RWPE1 (cell line): ENCODE data around the gene EIF2S1.

ENCODE experiments used
- CTCF ChIA-PET: fragments of 350-600 bp; sonication (Branson Sonifier 250); formaldehyde crosslinking; extraction: SDS; loops from one replicate; lab custom pipeline; 2021; lab: Yijun Ruan, JAX
- POLR2A ChIA-PET: fragments of 400-600 bp; formaldehyde crosslinking; extraction: SDS; loops from one replicate; lab custom pipeline; 2020; ENCODE audit warnings: antibody characterized with exemption; ENCODE audit not compliant: low non-redundant PET; lab: Yijun Ruan, JAX
- DNase-seq: peaks from one replicate; pipeline ENCODE4 v3.0.0; 2012; ENCODE audit warnings: low spot score
- H3K27ac ChIP-seq: fragments of 450-650 bp; 2 replicates; pipeline ENCODE4 v1.5.1; 2017
- TF ChIP-seq, protein P1 (sequence below): fragments of 450-650 bp; conservative IDR thresholded peaks from 2 replicates; pipeline ENCODE4 v1.5.1; 2017; ENCODE audit warnings: low read depth, mild to moderate bottlenecking

Gene EIF2S1

DNA sequence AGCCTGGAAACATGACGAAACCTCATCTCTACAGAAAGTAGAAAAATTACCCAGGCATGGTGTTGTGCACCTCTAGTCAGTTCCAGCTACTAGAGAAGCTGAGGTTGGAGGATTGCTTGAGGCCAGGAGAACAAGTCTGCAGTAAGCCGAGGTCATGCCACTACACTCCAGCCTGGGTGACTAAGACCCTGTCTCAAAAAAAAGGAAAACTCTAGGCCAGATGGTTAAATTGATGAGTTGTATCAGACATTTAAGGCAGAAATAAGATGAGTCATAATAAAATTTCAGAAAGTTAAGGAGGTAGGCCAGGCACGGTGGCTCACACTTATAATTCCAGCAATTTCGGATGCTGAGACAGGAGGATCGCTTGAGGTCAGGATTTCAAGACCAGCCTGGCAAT lies 10.7 kb downstream of the EIF2S1 start:
- POLR2A ChIA-PET: no interaction called here
- H3K27ac ChIP-seq: no peak overlapping the region
- CTCF ChIA-PET: no interaction called here
- no peak for DNase-seq
- TF ChIP-seq, protein P1, sequence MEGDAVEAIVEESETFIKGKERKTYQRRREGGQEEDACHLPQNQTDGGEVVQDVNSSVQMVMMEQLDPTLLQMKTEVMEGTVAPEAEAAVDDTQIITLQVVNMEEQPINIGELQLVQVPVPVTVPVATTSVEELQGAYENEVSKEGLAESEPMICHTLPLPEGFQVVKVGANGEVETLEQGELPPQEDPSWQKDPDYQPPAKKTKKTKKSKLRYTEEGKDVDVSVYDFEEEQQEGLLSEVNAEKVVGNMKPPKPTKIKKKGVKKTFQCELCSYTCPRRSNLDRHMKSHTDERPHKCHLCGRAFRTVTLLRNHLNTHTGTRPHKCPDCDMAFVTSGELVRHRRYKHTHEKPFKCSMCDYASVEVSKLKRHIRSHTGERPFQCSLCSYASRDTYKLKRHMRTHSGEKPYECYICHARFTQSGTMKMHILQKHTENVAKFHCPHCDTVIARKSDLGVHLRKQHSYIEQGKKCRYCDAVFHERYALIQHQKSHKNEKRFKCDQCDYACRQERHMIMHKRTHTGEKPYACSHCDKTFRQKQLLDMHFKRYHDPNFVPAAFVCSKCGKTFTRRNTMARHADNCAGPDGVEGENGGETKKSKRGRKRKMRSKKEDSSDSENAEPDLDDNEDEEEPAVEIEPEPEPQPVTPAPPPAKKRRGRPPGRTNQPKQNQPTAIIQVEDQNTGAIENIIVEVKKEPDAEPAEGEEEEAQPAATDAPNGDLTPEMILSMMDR: no peak

DNA sequence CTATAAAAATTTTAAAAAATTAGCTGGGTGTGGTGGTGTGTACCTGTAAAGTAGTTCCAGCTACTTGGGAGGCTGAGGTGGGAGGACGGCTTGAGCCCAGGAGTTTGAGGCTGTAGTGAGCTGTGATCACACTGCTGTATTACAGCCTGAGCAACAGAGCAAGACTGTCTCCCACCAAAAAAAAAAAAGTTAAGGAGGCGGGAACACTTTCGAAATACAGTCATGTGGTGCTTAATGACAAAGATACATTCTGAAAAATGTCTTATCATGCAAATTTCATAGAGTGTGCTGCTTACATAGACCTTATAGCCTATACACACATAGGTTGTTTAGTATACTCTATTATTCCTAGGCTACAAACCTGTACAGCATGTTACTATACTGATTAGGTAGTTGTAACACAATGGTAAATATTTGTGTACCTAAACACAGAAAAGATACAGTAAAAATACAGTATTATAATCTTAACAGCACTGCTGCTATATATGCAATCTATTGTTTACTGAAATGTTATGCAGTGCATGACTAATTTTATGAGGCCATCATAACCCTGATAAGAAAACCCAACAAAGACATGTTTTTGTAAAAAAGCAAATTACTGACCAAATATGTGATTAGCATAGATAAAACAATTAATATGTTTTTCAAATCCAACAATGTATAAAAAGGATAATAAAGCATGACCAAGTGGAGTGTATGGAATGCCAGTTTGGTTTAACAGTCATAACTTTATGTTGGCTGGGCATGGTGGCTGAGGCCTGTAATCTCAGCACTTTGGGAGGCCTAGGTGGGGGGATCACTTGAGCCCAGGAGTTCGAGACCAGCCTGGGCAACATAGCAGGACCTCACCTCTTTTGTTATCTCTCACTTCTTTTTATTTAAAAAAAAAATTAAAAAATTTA lies 11.4 kb downstream of the EIF2S1 start:
- no peak overlapping the region for H3K27ac ChIP-seq
- no peak for DNase-seq
- TF ChIP-seq, protein P1: no peak
- CTCF ChIA-PET: interaction anchor here (1.1 kb wide), 1 partner anchor 13 kb away, joined by 3 read pairs; no protein-coding TSS in a partner anchor
- POLR2A ChIA-PET: no interaction called here

DNA sequence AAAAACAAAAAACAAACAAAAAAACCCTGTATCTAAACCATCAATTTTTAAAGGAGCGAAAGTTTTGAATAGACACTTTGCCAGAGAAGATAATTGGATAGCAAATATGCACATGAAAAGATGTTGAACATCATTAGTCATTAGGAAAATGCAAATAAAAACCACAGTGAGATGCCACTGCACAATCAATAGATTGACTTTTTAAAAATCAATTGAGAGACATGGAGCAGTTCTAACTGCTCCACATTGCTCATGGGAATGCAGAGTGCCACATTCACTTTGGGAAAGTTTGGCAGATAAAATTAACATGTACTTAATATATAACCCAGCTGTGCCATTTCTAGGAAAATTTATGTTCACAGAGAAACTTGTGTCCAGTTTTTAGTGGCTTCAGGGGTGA lies 12.7 kb downstream of the EIF2S1 start:
- POLR2A ChIA-PET: no interaction called here
- CTCF ChIA-PET: no interaction called here
- DNase-seq: no peak
- TF ChIP-seq, protein P1: no peak
- H3K27ac ChIP-seq: no peak overlapping the region

DNA sequence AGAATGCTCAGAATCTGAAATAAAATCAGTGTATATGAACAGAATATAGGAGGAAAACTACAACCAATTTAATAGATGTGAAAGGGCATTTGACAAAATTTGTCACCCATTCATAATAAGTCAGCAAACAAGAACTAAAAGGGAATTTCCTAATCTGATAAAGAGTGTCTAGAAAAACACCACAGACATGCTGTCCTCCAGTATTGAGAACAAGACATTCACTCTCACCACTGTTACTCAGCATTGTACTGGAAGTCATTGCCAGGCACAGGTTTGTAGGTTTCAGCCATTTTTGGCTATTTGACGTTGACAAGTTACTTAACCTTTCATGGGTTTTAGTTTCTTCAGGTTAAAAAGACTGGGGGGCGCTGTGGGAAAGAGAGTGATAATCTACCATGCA lies 13.2 kb downstream of the EIF2S1 start:
- ChIA-PET POLR2A (no interaction called here), CTCF (no interaction called here)
- TF ChIP-seq, protein P1: no peak
- DNase-seq: no peak
- H3K27ac ChIP-seq: no peak overlapping the region

DNA sequence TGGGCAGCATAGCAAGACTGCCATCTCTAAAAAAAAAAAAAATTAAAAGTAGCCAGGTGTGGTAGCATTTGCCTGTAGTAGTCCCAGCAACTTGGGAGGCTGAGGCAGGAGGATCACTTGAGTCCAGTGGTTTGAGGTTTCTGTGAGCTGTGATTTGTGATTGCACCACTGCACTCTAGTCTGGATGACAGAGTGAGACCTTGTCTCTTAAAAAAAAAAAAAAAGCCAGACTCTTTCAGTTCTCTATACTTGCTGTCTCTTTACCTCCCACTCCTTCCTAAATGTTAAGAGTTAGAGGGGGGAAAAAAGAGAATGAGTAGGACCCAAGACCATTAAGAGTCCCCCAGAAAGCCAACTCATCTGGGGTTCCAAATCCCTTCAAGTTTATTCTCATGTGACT lies 17.8 kb downstream of the EIF2S1 start:
- H3K27ac ChIP-seq: no peak overlapping the region
- DNase-seq: no peak
- ChIA-PET CTCF (no interaction called here), POLR2A (interaction anchor here (1.0 kb wide), 1 partner anchor 14 kb away, joined by 6 read pairs; no protein-coding TSS in a partner anchor)
- TF ChIP-seq, protein P1: no peak

DNA sequence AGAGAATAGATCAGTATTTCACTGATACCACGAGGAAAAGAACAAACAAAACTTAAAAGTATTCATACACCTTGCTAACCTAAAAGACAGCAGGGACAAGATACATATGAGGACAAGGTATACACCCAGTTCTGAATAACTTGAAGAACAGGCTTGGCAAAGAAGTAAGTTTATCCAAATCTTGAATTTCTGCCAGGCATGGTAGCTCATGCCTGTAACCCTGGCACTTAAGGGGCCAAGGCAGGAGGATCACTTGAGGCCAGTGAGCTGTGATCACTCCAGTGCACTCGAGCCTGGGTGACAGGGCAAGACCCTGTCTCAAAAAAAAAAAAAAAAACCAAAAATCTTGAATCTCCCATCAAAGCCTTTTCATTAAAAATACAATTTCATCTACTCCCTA lies 25.0 kb downstream of the EIF2S1 start:
- ChIA-PET CTCF (interaction anchor here (0.6 to 1.2 kb wide), 2 partner anchors 13 to 452 kb away, joined by 3 to 4 read pairs; no protein-coding TSS in a partner anchor), POLR2A (interaction anchor here (0.7 kb wide), 1 partner anchor 27 kb away, joined by 3 read pairs; no protein-coding TSS in a partner anchor)
- TF ChIP-seq, protein P1: no peak
- DNase-seq: no peak
- H3K27ac ChIP-seq: no peak overlapping the region
